Trophoblast cell (in vitro differentiated cells and primary cell): ENCODE results near the gene GCN1.

Source experiments
- DNase-seq, 2 donors: peaks; one replicate each; pipeline ENCODE4 v3.0.0-alpha.2; 2016
- H2AFZ ChIP-seq: 2 replicates; pipeline ENCODE4 v1.6.1; 2013; ENCODE audit warnings: low read length, moderate library complexity, mild to moderate bottlenecking; ENCODE audit not compliant: insufficient read depth, poor library complexity
- H2AK5ac ChIP-seq: 2 replicates; pipeline ENCODE4 v1.6.1; 2013; ENCODE audit warnings: mild to moderate bottlenecking, low read length
- H2BK120ac ChIP-seq: 2 replicates; pipeline ENCODE4 v1.6.1; 2013; ENCODE audit warnings: low read length, mild to moderate bottlenecking, moderate library complexity; ENCODE audit not compliant: insufficient read depth, poor library complexity
- H2BK12ac ChIP-seq: 2 replicates; pipeline ENCODE4 v1.6.1; 2013; ENCODE audit warnings: mild to moderate bottlenecking, low read length, moderate library complexity
- H2BK5ac ChIP-seq: 2 replicates; pipeline ENCODE4 v1.6.1; 2013; ENCODE audit warnings: low read length, low read depth, moderate library complexity, mild to moderate bottlenecking; ENCODE audit not compliant: poor library complexity
- H3K14ac ChIP-seq: 2 replicates; pipeline ENCODE4 v1.6.1; 2013; ENCODE audit warnings: mild to moderate bottlenecking, low read length
- H3K18ac ChIP-seq: 2 replicates; pipeline ENCODE4 v1.6.1; 2013; ENCODE audit warnings: mild to moderate bottlenecking, low read length
- H3K23ac ChIP-seq: 2 replicates; pipeline ENCODE4 v1.6.1; 2013; ENCODE audit warnings: low read length
- H3K27ac ChIP-seq: 2 replicates; pipeline ENCODE4 v1.5.1; 2013; ENCODE audit warnings: low read depth, mild to moderate bottlenecking, inconsistent platforms, low read length, moderate library complexity
- H3K27me3 ChIP-seq: 2 replicates; pipeline ENCODE4 v1.6.1; 2013; ENCODE audit warnings: inconsistent platforms, mild to moderate bottlenecking, low read length, moderate library complexity; ENCODE audit not compliant: insufficient read depth
- H3K36me3 ChIP-seq, 2 experiments: 1 replicate in 1 of 2; 2 replicates in 1 of 2; pipeline ENCODE4 v1.6.1; 2013; ENCODE audit warnings: low read length in 2 of 2, mild to moderate bottlenecking in 2 of 2, moderate library complexity in 1 of 2; ENCODE audit not compliant: insufficient read depth in 2 of 2, control insufficient read depth in 1 of 2
- H3K4ac ChIP-seq: 2 replicates; pipeline ENCODE4 v1.6.1; 2013; ENCODE audit warnings: low read depth, mild to moderate bottlenecking, low read length, moderate library complexity
- H3K4me1 ChIP-seq, 2 experiments: 1 replicate in 1 of 2; 2 replicates in 1 of 2; pipeline ENCODE4 v1.6.1; 2013; ENCODE audit warnings: low read length in 2 of 2, mild to moderate bottlenecking in 2 of 2, moderate library complexity in 1 of 2; ENCODE audit not compliant: insufficient read depth in 2 of 2, control insufficient read depth in 1 of 2
- H3K4me2 ChIP-seq: 2 replicates; pipeline ENCODE4 v1.6.1; 2013; ENCODE audit warnings: inconsistent platforms, mild to moderate bottlenecking, low read length, moderate library complexity
- H3K4me3 ChIP-seq: 2 replicates; pipeline ENCODE4 v1.5.1; 2013; ENCODE audit warnings: mild to moderate bottlenecking, low read depth, low read length, inconsistent platforms
- H3K79me1 ChIP-seq: one replicate; pipeline ENCODE4 v1.6.1; 2013; ENCODE audit warnings: low read length
- H3K79me2 ChIP-seq: 2 replicates; pipeline ENCODE4 v1.6.1; 2013; ENCODE audit warnings: low read length, mild to moderate bottlenecking; ENCODE audit not compliant: control insufficient read depth, insufficient read depth, poor library complexity
- H3K9ac ChIP-seq: 2 replicates; pipeline ENCODE4 v1.6.1; 2013; ENCODE audit warnings: mild to moderate bottlenecking, low read length
- H3K9me3 ChIP-seq: 2 replicates; pipeline ENCODE4 v1.6.1; 2013; ENCODE audit warnings: low read depth, mild to moderate bottlenecking, control low read depth, inconsistent platforms, low read length; ENCODE audit not compliant: insufficient read depth
- H4K12ac ChIP-seq: 2 replicates; pipeline ENCODE4 v1.6.1; 2013; ENCODE audit warnings: low read depth, mild to moderate bottlenecking, low read length, moderate library complexity
- H4K8ac ChIP-seq: 2 replicates; pipeline ENCODE4 v1.6.1; 2013; ENCODE audit warnings: low read depth, mild to moderate bottlenecking, low read length, moderate library complexity
- H4K91ac ChIP-seq: one replicate; pipeline ENCODE4 v1.6.1; 2013; ENCODE audit warnings: low read depth, mild to moderate bottlenecking, low read length, moderate library complexity
- WGBS: extraction: QIAGEN DNeasy Blood & Tissue Kit; methylation state at CpG from one replicate; pipeline ENCODE4 v1.1.7; 2013; ENCODE audit warnings: missing lambda C conversion rate; ENCODE audit not compliant: insufficient read length, insufficient coverage; ENCODE audit errors: extremely low coverage; 5-methylcytosine and 5-hydroxymethylcytosine counted together

The GCN1 gene

GRCh38 chr12:120170631-120171030, 23.9 kb downstream of the GCN1 start:
- Histone ChIP-seq H3K18ac (no peak overlapping the region), H3K23ac (no peak overlapping the region), H3K9ac (no peak overlapping the region), H4K8ac (no peak overlapping the region), H2AFZ (no peak overlapping the region), H4K12ac (no peak overlapping the region), H3K79me2 (no peaks in the 10 kb centered on the region), H3K79me1 (no peaks in the 10 kb centered on the region), H3K4ac (no peak overlapping the region), H3K27me3 (no peaks in the 10 kb centered on the region), H3K4me2 (no peak overlapping the region), H3K36me3 (peaks cover 55 to 70% of the 10 kb centered on the region in 2 experiments), H3K9me3 (no peaks in the 10 kb centered on the region), H2BK12ac (no peak overlapping the region), H2BK120ac (no peak overlapping the region), H3K14ac (no peak overlapping the region), H3K27ac (no peak overlapping the region), H3K4me3 (no peak overlapping the region), H4K91ac (no peak overlapping the region), H2BK5ac (no peak overlapping the region), H2AK5ac (no peak overlapping the region), H3K4me1 (no peaks in the 10 kb centered on the region)
- DNase-seq: no peak
- no CpG with 5 or more reads among the region's 7 CpGs for WGBS

- no CpG with 5 or more reads among the region's 2 CpGs for WGBS
- no peak overlapping the region for H4K8ac ChIP-seq
- H2BK12ac ChIP-seq: no peak overlapping the region
- H3K4ac ChIP-seq: no peak overlapping the region
- no peak overlapping the region for H3K18ac ChIP-seq
- peaks cover 55 to 71% of the 10 kb centered on the region in 2 experiments for H3K36me3 ChIP-seq
- H4K12ac ChIP-seq: no peak overlapping the region
- no peak overlapping the region for H3K4me3 ChIP-seq
- no peak overlapping the region for H3K27ac ChIP-seq
- H3K4me2 ChIP-seq: no peak overlapping the region
- no peak overlapping the region for H3K23ac ChIP-seq
- no peak for DNase-seq
- no peak overlapping the region for H2AFZ ChIP-seq
- H4K91ac ChIP-seq: no peak overlapping the region
- H3K4me1 ChIP-seq: no peaks in the 10 kb centered on the region
- H3K27me3 ChIP-seq: no peaks in the 10 kb centered on the region
- no peaks in the 10 kb centered on the region for H3K79me1 ChIP-seq
- no peak overlapping the region for H2BK120ac ChIP-seq
- no peak overlapping the region for H2BK5ac ChIP-seq
- H3K14ac ChIP-seq: no peak overlapping the region
- no peaks in the 10 kb centered on the region for H3K79me2 ChIP-seq
- no peak overlapping the region for H3K9ac ChIP-seq
- H2AK5ac ChIP-seq: no peak overlapping the region
- H3K9me3 ChIP-seq: no peaks in the 10 kb centered on the region
Observed at GRCh38 chr12:120169946-120170345, 24.6 kb downstream of the GCN1 start.

GRCh38 chr12:120168337-120168736, 26.2 kb downstream of the GCN1 start:
- Histone ChIP-seq H2BK120ac (no peak overlapping the region), H3K18ac (no peak overlapping the region), H2AFZ (no peak overlapping the region), H3K79me1 (no peaks in the 10 kb centered on the region), H3K79me2 (no peaks in the 10 kb centered on the region), H4K91ac (no peak overlapping the region), H4K12ac (no peak overlapping the region), H3K4me2 (no peak overlapping the region), H3K4me3 (no peak overlapping the region), H2BK12ac (no peak overlapping the region), H3K14ac (no peak overlapping the region), H3K4me1 (no peaks in the 10 kb centered on the region), H3K23ac (no peak overlapping the region), H4K8ac (no peak overlapping the region), H3K27me3 (no peaks in the 10 kb centered on the region), H3K9me3 (no peaks in the 10 kb centered on the region), H3K36me3 (peaks cover 50 to 68% of the 10 kb centered on the region in 2 experiments), H2AK5ac (no peak overlapping the region), H2BK5ac (no peak overlapping the region), H3K4ac (no peak overlapping the region), H3K27ac (no peak overlapping the region), H3K9ac (no peak overlapping the region)
- no peak for DNase-seq
- WGBS: no CpG with 5 or more reads among the region's 4 CpGs

DNA sequence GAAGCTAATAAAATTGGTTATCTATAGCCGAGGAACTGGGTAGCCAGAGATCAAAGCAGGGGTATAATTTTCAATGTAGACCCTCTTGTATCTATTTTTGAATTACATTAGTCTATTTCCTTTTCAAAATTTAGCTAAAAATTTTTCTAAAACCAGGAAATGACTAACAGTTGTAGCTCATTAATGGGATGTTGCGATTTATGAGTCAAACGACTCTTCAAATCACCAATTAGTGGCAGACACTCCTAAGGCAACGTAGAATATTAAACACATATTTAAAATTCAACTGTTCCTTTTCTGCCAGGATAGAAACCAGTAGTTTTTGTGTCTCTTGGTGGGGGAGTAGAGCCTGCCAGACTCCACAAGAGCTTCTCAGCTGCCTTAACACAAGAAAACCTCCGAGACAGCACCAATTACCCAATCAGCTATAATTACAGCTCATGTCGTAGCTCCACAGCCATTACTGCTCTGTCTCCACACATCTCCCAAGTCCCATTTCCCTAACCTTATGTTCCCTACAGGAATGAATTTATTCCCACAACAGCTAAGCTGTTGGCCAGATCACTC, 26.9 kb downstream of the GCN1 start:
- H2AFZ ChIP-seq: no peak overlapping the region
- H3K9me3 ChIP-seq: peaks cover 2% of the 10 kb centered on the region
- H3K23ac ChIP-seq: no peak overlapping the region
- no peak overlapping the region for H4K91ac ChIP-seq
- no peak overlapping the region for H3K4ac ChIP-seq
- peaks cover 54 to 68% of the 10 kb centered on the region in 2 experiments for H3K36me3 ChIP-seq
- H2BK120ac ChIP-seq: no peak overlapping the region
- H3K79me2 ChIP-seq: no peaks in the 10 kb centered on the region
- H3K4me1 ChIP-seq: no peaks in the 10 kb centered on the region
- H3K27me3 ChIP-seq: no peaks in the 10 kb centered on the region
- no peak overlapping the region for H4K8ac ChIP-seq
- DNase-seq: no peak
- H3K18ac ChIP-seq: no peak overlapping the region
- no peak overlapping the region for H3K4me2 ChIP-seq
- no peak overlapping the region for H4K12ac ChIP-seq
- H3K14ac ChIP-seq: no peak overlapping the region
- no peak overlapping the region for H3K27ac ChIP-seq
- WGBS: no CpG with 5 or more reads among the region's 6 CpGs
- no peak overlapping the region for H3K4me3 ChIP-seq
- no peak overlapping the region for H2BK12ac ChIP-seq
- no peak overlapping the region for H2BK5ac ChIP-seq
- no peak overlapping the region for H2AK5ac ChIP-seq
- H3K79me1 ChIP-seq: no peaks in the 10 kb centered on the region
- H3K9ac ChIP-seq: no peak overlapping the region
